ENCODE results near the gene CLDN5.
A peak's percentile ranks its signal among the peaks of the same experiment; 100 is the strongest.

The CLDN5 gene

DNA sequence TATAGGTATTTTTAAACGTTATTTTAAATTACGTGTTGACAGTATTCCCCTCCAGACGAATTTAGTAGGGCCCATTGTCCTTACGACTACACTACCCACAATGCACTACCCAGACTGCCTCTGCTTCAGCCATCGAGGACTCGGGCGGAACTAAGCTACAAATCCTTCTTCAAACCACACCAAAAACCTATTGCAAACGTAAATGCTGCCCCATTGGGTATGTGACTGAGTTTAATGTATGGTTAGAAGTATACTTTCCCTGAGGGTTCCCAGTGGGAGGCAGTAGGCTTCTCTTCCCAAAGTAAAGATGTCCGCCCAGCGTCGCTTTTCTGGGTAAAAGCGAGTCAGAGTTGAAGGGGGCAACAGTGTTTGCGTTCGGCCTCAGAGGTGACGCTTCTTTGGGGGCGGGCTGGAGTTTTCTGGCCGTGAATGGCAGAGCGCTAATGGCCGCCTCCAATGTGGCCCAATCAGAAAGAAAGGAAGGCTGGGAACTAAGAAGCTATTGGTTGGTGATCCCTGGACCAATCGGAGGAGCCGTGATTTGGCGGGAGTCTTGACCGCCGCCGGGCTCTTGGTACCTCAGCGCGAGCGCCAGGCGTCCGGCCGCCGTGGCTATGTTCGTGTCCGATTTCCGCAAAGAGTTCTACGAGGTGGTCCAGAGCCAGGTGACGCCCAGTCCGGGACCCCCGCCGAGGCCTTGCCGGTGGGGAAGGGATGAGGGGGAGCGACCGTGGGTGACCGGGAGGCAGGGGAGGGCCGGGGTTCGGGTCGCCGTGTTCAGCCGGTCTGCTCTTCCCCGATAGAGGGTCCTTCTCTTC, 44.6 kb downstream of the CLDN5 start, which contains the start of gene CDC45:
Gene CDC45 (plus strand): TSS at position 566 of the 818 bp plus-strand sequence. CDS start 49 bp downstream, at position 615.
- DNase-seq (ENCODE audit: low spot score), result peak; percentile 98

DNA sequence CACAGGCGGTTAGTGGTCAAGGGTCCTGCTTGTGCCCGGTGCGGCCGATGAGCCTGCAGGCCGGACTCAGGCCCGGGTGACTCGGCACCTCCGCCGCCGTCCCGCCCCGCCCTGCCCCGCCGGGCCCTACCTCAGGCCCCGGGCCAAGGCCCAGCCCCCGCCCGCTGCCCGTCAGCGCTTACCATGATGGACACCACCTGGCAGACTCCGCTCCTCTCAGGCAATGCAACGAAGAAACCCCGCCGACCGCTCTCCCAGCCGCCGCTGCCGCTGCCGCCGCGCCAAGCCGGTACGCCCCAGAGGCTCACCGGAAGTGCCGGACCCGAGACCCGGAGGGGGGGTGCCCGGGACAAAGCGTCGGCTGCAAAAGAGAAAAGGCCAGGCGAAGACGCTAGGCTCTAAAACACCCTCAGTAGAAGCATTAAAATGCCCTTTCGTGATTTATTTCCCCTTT, 45.3 kb downstream of the CLDN5 start, which contains the start of gene UFD1:
Gene UFD1 (minus strand): TSS at position 293 of the 454 bp plus-strand sequence. CDS start 108 bp downstream, at position 185.
- peak; percentile 82 for DNase-seq (ENCODE audit: low spot score)

GRCh38 chr22:19478045-19478900, 45.9 kb downstream of the CLDN5 start:
- no peak for DNase-seq (ENCODE audit: low spot score)

DNA sequence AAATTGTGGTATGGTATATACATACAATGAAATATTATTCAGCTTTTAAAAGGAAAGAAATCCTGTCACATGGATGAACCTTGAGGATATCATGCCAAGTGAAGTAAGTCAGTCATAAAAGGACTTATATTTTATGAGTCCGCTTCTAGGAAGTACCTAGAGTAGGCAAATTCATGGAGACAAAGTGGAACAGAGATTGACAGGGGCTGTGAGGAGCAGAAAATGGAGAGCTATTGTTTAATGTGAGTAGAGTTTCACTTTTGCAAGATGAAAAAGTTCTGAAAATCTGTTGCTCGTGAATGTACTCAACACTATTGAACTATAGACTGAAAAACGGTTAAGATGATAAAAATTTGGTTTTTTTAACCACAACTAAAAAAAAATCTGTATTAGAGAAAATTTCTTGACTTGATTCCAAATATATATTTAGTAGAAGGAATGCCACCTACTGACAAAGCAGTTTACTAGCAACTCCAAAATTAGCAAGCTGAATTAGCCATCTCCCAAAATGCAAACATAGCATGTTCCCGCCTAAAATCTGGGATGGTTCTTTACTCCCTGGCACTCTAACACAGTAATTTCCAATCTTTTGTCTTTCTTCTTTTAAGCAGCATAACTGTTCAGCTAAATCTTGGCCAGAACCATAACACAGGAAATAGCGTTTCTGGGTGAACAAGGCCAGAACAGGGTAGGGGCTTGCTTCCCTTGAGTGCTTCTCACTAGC, 46.7 kb downstream of the CLDN5 start:
- DNase-seq (ENCODE audit: low spot score), result peak; percentile 6

GRCh38 chr22:19476023-19476422, 48.2 kb downstream of the CLDN5 start:
- no peak for DNase-seq (ENCODE audit: low spot score)

GRCh38 chr22:19473578-19473977, 50.6 kb downstream of the CLDN5 start:
- no peak for DNase-seq (ENCODE audit: low spot score)
